ENCODE measurements around the gene ELMO2.

The ELMO2 gene

DNA sequence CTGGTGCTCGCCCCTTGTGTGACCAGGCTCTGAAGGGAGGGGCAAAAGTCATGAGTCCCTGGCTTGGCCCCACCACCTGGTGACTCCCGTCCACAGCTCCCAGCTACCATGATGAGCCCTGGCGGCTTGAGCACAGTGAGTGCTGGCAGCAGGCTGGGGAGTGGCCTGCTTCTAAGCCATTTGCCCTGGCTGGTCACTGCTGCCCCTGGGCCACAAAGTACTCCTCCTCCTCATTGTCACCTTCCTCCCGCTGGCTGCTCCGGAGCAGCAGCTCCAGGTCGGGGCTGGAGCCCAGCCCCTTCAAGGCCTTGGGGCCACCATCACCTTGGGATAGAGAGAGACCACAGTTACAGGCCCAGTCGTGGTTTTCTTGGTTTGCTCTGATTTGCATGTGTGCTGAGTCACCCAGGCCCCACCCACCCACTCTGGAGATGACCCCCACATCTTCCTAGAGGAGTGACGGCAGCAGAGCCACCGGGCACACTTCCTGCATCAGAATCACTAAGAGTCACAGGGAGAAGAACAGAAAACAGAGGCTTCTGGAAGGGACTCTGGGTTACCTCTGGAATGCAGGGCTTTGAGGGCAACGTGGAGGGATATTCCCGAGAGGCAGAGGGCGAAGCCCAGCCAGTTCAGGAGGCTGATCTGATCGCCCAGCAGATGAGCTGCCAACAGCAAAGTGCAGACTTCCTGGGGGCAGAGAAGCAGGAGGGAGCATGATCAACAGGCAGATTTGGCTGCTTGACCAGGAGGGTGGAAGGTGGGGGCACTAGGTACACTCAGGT lies 56.0 kb downstream of the ELMO2 start:
- peak; percentile 33 for DNase-seq

DNA sequence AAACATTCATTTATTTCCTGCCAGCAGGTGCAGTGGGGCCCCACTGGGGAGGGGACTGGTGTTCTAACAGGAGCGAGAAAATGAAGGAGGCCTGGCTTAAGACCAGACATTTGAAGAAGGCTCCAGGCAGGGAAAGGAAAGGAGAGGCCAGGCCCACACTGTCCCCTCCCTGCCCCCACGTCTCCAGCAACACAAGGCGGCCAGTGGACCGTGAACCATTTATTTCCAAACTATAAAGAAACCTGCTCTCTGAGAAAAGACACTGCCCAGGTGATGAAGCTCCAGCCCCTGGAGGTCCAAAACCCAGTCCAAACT lies 56.7 kb downstream of the ELMO2 start:
- no peak for DNase-seq

DNA sequence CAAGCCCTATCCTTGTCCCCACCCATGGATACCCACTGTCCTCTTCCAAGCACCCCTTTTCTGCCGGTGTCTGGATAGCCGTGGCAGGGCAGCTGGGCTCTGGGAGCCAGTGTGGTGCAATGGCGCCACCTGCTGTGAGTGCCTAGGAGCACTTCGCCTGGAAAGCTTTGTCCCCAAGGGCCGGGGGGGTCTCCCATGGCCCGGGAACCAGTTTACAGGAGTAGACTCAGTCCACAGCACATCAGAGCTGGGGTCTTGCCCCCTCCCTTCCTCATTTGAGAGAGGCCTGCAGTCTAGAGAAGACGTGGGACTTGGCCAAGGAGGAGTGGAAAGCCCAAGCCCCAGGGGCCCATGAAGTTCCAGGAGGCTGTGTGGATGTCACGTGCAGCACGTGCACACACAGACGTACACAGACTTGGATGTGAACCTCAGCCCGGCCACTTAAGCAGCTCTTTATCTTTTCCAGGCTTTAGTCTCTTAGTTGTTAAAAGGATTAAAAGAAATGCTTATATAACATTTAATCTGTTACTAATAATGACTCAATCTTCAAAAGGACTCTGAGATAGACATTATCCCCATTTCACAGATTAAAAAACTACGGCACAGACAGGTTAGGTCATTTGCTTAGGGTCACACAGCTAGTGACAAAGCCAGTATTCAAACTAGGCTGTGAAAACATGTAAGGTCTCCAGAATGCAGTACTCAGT lies 57.2 kb downstream of the ELMO2 start:
- DNase-seq, result peak; percentile 57

DNA sequence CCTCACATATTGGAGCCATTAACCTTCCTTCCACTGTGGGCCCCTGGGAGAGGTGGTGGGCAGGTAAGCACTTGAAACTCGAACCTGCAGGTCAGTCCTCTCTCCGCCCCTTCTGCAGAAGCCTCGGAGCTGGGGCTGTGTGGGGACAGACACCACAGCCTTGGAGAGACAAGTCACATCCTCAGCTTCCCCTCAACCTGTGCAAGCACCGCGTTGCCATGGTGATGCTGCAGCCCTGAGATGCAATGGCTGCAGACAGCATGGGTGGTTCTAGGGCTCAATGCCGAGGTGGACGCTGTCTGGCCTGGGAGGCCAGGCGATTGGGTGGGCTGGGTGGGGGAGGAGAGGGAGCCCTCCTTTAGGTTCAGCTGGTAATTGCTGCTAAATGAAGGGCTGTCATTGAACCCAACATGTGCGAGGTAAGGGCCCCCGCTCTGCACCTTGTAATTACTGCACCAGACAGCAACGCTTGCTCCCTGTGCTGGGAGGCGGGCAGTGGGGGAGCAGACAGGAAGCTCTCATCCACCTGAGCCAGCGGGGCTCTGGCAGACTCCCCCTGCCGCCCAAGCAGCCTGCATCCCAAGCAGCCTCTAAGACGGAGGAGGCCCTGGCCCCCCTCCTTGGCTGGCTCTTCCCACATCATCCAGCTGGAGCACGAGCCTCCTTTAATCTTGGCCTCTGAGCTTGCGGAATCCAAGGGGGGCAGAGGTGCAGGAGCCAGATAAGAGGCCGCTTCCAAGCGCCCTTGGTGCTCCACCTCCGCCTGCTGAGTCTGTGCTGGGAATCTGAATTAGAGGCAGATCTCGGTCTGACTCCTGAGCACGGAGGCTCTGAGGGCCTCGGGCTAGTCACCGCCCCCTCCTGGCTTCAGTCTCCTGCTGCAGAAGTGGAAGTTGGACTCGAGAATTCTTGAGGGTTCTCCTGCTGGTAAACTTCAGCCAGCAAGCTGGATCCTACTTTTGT lies 58.3 kb downstream of the ELMO2 start:
- peak; percentile 89 for DNase-seq

DNA sequence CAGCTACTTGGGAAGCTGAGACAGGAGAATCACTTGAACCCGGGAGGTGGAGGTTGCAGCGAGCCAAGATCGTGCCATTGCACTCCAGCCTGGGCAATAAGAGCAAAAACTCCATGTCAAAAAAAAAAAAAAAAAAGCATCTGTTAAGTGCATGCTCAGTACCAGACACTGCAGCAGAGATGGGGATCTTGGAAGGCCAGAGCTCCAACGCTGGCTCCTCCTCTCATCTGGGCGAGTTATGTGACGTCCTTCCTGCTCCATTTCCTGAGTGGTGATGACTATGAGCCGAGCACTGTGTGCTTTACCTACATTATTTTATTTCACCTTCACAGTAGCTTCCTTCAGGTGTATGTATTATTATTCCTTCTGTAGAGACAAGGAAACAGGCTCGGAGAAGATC lies 59.6 kb downstream of the ELMO2 start:
- peak; percentile 26 for DNase-seq

DNA sequence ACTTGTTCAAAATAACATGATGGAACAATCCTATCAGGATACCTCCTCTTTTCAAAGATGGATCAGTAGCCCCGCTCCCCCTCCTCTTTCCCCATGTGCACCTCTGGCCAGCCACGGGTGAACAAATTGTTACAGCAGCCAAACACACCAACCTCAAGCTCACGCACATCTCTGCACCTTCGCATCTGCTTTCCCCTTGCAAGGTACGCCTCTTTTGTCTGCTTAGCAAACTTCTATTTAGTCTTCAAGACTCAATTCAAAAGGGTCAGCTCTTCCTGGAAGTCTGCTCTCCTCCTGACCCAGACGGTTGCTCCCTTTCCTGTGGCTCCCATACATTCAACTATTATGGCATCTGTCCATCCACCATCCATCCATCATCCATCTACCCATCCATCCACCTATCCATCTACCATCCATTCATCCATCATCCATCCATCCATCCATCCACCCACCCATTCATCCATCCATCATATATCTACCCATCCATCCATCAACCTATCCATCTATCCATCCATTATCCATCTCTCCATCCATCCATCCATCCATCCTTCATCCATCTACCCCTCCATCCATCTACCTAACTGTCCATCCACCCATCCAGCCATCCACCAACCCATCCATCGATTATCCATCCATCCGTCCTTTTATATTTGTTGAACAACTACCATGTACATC lies 61.8 kb downstream of the ELMO2 start:
- no peak for DNase-seq

DNA sequence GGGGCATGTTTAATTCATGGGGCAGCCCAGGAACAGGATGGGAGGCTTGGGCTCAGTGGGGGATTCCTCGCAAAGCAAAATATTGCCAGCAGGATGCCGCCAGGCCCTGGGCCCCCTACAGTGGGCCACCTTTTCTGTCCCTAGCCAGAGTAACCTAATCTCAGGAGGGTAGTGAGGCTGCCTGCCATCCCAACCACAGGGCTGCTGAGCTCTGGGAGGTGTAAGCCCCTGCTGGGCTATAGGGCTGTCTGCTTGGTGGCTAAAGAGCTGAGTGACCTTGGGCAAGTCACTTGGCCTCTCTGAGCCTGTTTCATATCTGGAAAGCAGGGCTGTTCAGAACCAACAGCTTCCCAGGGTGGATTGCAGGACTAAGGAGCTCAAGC lies 62.4 kb downstream of the ELMO2 start:
- DNase-seq, result no peak

DNA sequence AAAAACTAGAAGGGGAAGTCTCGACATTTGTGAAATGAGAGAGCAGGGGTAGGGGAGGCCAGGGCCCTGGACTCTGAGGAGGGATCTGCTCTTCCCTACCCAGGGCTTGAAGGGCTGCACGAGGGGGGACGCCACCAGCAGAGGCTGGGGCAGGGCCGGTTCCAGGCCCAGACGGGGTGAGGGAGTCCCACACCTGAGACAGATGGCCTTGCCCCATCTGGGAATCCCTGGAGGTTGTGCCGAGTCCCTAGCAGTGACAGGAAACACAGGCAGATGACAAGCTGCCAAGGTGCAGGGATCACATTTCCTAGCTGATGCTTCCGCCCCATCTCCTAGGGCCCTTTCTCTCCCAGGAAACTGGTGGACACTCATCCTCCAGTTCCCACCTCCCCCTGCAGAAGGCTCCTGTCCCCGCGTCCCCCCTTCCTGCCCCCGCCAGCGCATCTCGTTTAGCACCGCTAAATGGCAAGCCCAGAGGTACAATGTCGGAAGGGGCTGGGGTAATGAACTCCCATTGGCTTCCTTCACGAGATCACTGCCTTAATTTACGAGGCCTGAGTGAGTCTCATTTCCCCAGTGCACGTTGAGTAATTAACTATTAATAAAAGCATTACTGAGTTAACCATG lies 63.0 kb downstream of the ELMO2 start:
- no peak for DNase-seq

DNA sequence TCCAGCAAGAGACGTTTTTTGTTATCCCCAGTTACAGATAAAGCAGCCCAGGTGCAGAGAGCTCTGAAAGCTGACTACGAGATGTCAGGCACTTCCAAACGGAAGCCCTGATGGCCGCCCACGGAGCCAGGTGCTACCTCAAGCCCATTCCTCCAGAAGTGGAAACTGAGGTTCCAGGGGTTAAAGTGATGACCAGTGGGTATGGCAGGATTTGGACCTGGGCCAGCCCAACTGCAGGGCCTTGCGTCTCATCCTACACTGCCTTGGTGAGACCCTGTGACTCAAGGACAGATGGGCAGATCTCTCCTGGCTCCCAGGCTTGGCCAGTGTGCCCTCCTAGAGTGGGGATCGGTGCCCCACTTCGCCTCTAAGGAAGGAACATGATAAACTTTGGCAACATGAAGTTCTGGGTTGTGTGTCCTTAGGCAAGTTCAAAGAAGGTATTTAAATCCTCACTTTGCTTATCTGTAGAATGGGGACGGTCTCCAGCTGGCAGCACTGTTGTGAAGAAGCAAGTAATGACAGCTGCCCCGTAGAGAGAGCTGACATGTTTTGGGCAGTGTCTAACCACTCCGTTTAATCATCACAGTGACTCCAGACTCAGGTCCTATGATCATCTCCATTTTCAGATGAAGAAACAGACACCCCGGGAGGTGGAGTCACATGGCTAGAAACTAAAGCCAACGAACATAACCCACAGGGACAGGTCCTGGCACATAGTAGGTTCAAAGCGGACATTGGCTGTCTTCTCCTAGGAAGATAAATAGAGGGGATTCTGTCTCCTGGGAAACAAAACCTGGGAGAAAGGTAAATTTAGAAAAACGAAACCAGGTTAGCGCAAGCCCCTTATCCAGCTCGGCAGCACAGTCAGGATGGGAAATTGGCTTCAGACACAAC lies 63.7 kb downstream of the ELMO2 start:
- DNase-seq, result no peak

DNA sequence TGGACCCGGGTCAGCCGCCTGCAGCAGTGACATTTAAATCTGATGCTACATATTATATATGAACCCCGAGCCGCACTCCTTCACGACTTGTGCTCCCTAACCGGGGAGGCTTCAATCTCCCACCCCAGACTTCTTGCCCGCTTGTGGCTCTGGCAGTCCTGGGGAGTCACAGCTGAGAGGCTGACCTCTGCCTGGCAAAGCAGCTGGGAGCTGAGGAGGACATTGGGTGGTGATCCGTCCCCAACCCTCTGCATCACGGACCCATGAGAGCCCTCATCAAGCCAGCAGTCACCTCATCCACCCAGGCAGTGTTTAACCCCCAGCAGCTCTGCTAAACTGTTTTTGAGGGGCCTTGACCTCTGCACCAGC lies 64.4 kb downstream of the ELMO2 start:
- DNase-seq, result no peak

DNA sequence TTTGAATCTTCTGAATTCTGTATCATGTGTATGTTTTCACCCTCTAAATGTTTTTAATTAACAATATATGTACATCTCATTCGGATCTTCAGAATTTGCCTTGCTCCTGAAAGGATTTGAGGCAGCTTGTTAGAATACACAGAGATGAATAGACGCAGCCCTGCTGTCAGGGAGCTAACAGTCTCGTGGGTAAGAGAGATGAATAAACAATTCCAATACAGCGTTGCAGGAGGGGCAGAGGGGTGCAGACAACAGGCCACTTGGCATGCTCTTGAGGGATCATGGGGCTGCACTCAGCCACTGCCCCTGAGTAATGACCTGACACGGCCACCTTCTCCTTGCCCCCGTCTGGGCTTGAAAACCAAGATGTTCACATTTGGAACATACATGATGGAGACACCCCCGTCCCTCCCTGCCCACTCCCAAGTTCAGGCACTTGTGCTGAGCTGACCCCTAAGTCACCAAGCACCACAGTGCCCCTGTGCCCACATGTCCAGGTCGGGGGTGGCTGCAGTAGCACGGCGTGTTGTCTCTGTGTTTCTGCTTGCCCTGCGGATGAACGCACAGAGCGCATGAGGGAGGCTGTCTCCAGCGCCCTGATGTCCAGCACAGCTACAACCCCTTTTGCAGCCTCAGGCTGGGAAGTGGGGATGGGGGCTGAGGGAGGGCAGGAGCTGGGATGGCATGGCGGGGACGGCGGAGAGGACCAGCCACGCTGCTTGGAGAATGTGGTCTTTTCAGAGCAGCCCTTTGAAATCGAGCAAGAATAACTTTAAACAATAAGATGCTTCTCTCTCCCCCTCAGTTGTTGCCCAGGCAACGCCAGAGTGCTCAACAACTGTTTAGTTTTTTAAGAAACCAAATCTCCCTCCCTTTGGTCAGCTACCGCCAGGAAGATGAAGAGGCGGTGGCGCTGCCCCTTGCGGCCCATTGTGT lies 65.1 kb downstream of the ELMO2 start:
- no peak for DNase-seq

DNA sequence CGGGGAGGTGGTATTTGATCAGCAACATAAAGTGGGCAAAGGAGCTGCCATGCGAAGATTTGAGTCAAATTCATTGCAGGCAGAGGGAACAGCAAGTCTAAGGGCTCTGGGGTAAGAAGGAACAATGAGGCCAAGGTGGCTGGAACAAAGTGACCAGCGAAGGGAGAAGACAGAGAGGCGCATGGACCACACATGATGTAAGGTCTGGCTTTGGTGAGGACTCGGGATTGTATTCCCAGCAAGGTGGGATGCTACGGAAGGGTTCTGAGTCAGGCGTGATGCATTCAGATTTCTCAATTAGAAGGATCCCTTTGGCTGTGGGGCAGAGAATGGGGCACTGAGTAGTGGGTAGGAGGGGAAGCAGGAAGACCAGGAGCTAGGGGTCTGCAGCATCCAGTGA lies 67.4 kb downstream of the ELMO2 start:
- DNase-seq, result no peak

DNA sequence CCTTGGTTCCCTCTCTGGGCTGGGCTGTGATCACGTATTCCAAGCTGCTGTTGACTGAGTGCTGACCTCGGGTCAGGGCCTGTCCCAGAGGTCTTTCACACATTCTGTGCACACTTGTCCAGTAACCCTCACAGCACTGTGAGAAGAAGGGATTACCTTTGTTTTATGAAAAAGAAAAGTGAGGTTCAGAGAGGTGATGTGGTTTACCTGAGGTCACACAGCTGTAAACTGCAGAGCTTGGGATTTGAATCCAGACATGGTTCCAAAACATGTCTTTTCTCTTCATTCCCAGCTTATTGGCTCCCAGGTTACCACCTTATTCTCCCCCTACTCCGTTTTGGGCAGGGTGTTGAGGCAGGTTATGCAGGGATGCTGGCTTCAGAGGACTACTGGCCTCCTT lies 69.7 kb downstream of the ELMO2 start:
- DNase-seq, result no peak

DNA sequence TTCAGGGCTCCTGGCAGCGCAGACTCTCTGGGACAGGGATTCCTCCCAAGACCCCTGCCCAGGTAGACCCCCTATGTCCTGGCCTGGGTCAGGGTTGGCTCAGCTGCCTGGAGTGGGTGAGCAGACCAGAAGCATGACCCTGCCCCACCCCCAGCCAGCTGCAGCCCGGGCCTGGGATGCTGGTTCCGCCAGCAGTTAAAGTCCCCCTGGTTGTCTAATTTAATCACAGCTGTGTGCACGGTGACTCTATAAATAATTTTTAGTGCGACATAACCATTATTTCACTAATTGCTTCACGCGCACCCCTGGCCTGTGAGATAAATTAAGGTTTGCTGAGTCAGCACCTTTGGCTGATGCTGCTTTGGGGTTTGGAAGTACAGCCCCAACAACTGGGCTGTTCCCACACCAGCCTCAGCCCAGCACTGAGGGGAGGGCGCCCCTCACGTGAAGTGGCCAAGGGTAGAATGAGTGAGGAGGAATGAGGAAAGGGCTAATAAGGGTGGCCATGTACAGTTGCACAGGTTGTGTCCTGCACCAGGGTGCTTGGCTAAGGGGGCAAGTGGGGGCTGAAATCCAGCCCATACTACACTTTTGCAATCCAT lies 72.0 kb downstream of the ELMO2 start:
- DNase-seq, result no peak

DNA sequence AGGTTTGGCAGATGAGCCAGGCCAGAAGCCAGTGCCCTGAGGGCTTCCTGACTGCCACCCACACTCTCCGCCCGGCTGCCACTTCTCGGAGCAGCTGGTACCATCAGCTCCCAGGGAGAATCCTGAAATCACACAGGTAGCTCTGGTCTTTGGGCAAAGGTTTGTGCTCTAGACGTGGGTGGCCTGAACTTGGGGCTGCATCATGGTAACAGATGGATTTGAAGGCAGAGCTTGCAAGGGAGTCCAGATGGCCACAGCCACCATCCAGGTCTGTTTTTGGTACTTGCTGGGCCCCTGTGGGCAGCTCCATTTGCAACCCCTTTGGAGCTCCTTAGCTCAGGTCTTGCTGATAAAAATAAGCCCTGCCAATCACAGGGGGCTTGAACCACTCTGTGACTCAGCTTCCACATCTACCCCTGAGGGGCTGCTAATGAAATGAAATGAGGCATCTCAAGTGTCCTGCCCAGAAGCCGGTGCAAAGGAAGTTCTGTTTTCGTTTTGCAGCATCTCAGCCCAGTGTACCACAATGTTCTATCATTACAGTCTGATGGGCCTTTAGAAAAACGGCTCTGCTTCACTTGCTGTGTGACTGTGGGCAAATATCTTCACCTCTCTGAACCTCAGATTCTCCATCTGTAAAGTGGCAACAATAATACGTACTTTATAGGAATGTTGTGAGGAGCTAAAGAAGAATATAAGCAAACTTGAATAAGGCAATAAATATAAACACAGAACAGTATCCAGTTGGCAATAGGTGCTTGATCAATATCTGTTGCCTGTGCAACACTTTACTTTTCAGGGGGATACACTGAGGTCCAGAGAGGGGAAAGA lies 73.0 kb downstream of the ELMO2 start:
- no peak for DNase-seq

DNA sequence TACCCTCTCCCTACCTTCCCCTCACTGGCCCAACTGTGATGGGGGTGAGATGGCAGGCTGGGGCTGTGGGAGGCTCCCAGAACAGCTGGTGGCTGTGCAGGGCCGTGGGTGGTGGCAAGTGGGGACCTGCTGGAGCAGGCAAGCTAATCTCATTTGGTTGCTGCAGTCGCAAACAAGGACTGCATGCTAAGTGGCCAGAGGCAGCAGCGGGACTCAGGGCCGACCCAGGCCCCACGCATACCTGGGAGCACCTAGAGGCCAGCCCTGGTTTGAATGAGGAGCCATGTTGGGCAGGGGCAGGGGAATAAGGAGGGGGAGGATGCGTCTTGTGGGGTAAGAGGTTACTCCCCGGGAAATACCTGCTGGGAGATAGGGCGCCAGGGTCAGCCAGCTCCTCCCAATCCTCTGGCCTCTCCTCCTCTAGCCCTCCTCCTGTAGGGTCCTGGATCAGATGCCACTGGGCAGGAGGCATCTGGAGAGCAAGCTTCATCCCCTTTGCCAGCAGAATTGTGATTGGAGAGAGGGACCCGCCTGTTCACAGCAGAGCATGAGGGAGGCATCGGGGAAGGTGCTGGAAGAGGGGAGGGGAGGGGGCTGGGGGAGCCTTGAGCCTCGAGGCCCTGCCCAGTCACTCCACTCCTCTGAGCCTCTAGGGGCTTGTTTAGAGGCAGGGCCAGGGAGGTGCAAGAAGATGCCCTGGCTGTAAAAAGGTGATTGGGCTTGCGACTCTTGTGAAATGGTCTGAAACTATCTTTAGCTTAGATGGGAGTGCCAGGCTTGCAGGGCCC lies 73.8 kb downstream of the ELMO2 start:
- DNase-seq, result no peak

DNA sequence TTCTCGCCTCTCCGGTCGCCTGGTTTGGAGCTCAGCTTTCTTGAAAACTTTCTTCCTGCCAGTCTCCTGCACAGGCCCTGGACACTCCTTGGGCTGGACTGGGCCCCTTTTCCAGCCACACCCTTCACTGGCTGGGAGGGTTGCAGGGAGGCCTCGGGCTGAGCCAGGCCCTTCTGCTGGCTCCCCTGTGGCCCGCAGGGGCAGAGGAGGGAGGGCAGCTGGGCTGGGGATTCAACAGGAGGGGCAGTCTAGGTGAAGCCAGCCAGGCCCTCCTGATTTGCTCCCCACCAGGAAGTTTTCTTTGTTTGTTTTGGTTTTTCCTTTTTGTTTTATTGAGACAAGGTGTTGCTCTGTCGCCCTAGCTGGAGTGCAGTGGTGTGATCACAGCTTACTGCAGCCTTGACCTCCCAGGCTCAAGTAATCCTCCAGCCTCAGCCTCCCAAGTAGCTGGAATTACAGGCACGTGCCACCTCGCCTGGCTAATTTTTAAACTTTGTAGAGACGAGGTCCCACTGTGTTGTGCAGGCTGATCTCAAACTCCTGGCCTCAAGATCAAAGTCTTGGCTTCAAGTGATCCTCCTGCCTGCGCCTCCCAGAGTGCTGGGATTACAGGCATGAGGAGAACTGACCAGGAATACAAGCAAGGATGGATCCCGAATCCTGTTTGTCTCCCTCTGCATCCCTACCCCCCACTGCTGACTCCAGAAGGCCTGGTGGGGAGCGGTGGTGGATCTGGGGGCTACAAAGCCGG lies 74.6 kb downstream of the ELMO2 start:
- DNase-seq, result no peak
